ENCODE results near the gene TXNDC17. TPM values are rescaled to one million over a fixed set of nuclear protein-coding genes. Genes with fewer than 3 reads are reported as not detected.
"Not testable (repeated sequence)": the region's sequence is repeated elsewhere in the genome, so short reads cannot be mapped to it uniquely, and the experiment has no call there.

Gene TXNDC17
- total RNA-seq, result 25.2 TPM

GRCh38 chr17:6640536-6641246 lies at the start of gene TXNDC17, which contains the start of gene KIAA0753:
TXNDC17 (plus strand) TSS chr17:6641060; CDS start chr17:6641083, 23 bp downstream.
KIAA0753 (minus strand) TSS chr17:6640711; CDS start chr17:6635103, 5,608 bp downstream.
- peak; percentile 88 for DNase-seq

GRCh38 chr17:6591599-6592158 lies 49.2 kb upstream of the TXNDC17 start:
- DNase-seq, result no peak

- no peak for DNase-seq
Observed at GRCh38 chr17:6592173-6592572, 48.7 kb upstream of the TXNDC17 start.

GRCh38 chr17:6593371-6593770 lies 47.5 kb upstream of the TXNDC17 start:
- DNase-seq, result not testable (repeated sequence)

GRCh38 chr17:6596081-6596480 lies 44.8 kb upstream of the TXNDC17 start:
- DNase-seq, result no peak

GRCh38 chr17:6596511-6596910 lies 44.3 kb upstream of the TXNDC17 start:
- no peak for DNase-seq

- no peak for DNase-seq
Observed at GRCh38 chr17:6596941-6597340, 43.9 kb upstream of the TXNDC17 start.

- no peak for DNase-seq
Observed at GRCh38 chr17:6597727-6598126, 43.1 kb upstream of the TXNDC17 start.

GRCh38 chr17:6599364-6599763 lies 41.5 kb upstream of the TXNDC17 start:
- peak; percentile 56 for DNase-seq

- no peak for DNase-seq
Observed at GRCh38 chr17:6602141-6602540, 38.7 kb upstream of the TXNDC17 start.

- no peak for DNase-seq
Observed at GRCh38 chr17:6603744-6604325, 37.0 kb upstream of the TXNDC17 start.

- no peak for DNase-seq
Observed at GRCh38 chr17:6605142-6605541, 35.7 kb upstream of the TXNDC17 start.

GRCh38 chr17:6608321-6608720 lies 32.5 kb upstream of the TXNDC17 start:
- no peak for DNase-seq

- no peak for DNase-seq
Observed at GRCh38 chr17:6610011-6610410, 30.8 kb upstream of the TXNDC17 start.

- no peak for DNase-seq
Observed at GRCh38 chr17:6611231-6611630, 29.6 kb upstream of the TXNDC17 start.

GRCh38 chr17:6623941-6624340 lies 16.9 kb upstream of the TXNDC17 start:
- DNase-seq, result no peak

GRCh38 chr17:6626616-6627015 lies 14.2 kb upstream of the TXNDC17 start:
- DNase-seq, result no peak

GRCh38 chr17:6627019-6627418 lies 13.8 kb upstream of the TXNDC17 start:
- DNase-seq, result no peak

GRCh38 chr17:6630390-6630789 lies 10.5 kb upstream of the TXNDC17 start:
- no peak for DNase-seq

GRCh38 chr17:6632530-6632929 lies 8.3 kb upstream of the TXNDC17 start:
- no peak for DNase-seq

- no peak for DNase-seq
Observed at GRCh38 chr17:6633263-6633662, 7.6 kb upstream of the TXNDC17 start.

- no peak for DNase-seq
Observed at GRCh38 chr17:6636105-6636504, 4.8 kb upstream of the TXNDC17 start.

- DNase-seq, result no peak
Observed at GRCh38 chr17:6636616-6637457, 4.0 kb upstream of the TXNDC17 start.

Data from skin of body (tissue), 2 donors.